Measurements from ENCODE around the gene AVPI1. TPM values are rescaled to one million over a fixed set of nuclear protein-coding genes. Genes with fewer than 3 reads are reported as not detected.
A peak's percentile ranks its signal among the peaks of the same experiment; 100 is the strongest.

AVPI1 gene
- total and polyA plus RNA-seq, 2 of the 13 experiments (the other 11 are each of a cell fraction or from before 2014, with no cell fraction given) = 39.8 to 61.2 TPM

DNA sequence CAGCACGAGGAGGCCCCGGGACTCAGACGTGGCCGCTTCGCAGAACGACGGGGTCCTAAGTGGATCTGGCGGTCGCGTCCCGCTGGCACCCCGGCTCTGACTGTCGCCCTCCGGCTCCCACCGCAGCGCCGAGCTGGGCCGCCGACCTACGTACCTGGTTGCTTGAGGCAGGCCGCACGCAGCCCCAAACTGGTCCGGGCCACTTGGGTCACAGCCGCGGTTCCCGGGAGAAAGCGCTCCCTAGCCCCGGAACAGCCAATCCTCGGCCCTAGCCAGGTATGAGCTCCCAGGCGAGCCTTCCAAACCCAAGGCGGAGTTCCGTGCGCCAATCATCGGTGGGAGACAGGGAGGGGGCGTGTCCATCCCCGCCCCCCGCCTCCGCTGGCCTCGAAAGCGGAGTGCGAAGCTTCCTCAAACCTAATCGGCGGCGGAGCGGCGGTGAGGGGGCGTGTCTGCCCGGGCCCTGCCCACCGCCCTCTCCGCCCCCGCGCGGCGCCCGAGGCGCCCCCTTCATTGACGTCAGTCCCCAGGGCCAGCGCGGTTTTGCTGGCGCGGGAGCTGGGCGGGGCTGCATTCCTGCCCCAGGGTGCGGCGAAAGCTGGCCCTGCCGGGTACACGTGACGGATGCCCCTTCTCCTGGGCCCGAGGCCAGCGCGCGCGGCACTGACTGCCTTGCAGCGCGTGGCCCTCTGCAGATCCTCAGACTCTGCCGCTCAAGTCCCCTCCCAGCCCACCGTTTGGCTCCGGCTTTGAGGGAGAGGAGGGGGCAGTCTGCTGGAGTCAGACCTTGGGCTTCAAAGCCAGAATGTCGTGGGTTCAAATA lies at the start of gene AVPI1 (continued):
- TF ChIP-seq NR0B2 (CRISPR knock-in tag; IDR thresholded peaks at IDR 0.05) = peak; percentile 77
- peak; percentile 96 for TF ChIP-seq ERF (CRISPR knock-in tag; IDR thresholded peaks at IDR 0.05)
- no peak for TF ChIP-seq RORA (CRISPR knock-in tag; IDR thresholded peaks at IDR 0.05)
- TF ChIP-seq E2F1 (CRISPR knock-in tag; IDR thresholded peaks at IDR 0.05) = peak; percentile 92
- TF ChIP-seq, protein P1, sequence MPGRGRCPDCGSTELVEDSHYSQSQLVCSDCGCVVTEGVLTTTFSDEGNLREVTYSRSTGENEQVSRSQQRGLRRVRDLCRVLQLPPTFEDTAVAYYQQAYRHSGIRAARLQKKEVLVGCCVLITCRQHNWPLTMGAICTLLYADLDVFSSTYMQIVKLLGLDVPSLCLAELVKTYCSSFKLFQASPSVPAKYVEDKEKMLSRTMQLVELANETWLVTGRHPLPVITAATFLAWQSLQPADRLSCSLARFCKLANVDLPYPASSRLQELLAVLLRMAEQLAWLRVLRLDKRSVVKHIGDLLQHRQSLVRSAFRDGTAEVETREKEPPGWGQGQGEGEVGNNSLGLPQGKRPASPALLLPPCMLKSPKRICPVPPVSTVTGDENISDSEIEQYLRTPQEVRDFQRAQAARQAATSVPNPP (CRISPR knock-in tag; IDR thresholded peaks at IDR 0.05) = peak; percentile 92
- peak; percentile 87; the same call in 1 of the 2 replicates for TF ChIP-seq DR1 (CRISPR knock-in tag; IDR thresholded peaks at IDR 0.05)
- TF ChIP-seq ZNF33A (CRISPR knock-in tag; IDR thresholded peaks at IDR 0.05; ENCODE audit: borderline replicate concordance) = no peak
- TF ChIP-seq HNRNPLL (IDR thresholded peaks at IDR 0.05; ENCODE audit: low read depth, low read length, poor library complexity, severe bottlenecking) = peak; percentile 86
- TF ChIP-seq, protein P2, sequence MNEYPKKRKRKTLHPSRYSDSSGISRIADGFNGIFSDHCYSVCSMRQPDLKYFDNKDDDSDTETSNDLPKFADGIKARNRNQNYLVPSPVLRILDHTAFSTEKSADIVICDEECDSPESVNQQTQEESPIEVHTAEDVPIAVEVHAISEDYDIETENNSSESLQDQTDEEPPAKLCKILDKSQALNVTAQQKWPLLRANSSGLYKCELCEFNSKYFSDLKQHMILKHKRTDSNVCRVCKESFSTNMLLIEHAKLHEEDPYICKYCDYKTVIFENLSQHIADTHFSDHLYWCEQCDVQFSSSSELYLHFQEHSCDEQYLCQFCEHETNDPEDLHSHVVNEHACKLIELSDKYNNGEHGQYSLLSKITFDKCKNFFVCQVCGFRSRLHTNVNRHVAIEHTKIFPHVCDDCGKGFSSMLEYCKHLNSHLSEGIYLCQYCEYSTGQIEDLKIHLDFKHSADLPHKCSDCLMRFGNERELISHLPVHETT (CRISPR knock-in tag; conservative IDR thresholded peaks at IDR 0.05) = peak; percentile 43
- peak; percentile 91 for TF ChIP-seq ARID5B (CRISPR knock-in tag; IDR thresholded peaks at IDR 0.05)
- no peak for TF ChIP-seq ZNF567 (CRISPR knock-in tag; IDR thresholded peaks at IDR 0.05; ENCODE audit: borderline replicate concordance)
- TF ChIP-seq GABPB1 (CRISPR knock-in tag; IDR thresholded peaks at IDR 0.05) = peak; percentile 84
- TF ChIP-seq TAF1 (CRISPR knock-in tag; IDR thresholded peaks at IDR 0.05) = peak; percentile 90
- TF ChIP-seq FOXA3 (CRISPR knock-in tag; IDR thresholded peaks at IDR 0.05) = peak; percentile 65
- TF ChIP-seq KLF13 (CRISPR knock-in tag; IDR thresholded peaks at IDR 0.05) = peak; percentile 27; the same call in 1 of the 2 replicates
- peak; percentile 46; the same call in 1 of the 2 replicates for TF ChIP-seq PRDM10 (CRISPR knock-in tag; IDR thresholded peaks at IDR 0.05; ENCODE audit: low read depth)

All from HepG2 (cell line).